Lower leg skin (tissue), 4 donors: Measurements from ENCODE around the gene BDP1. TPM values are rescaled to one million over a fixed set of nuclear protein-coding genes. Genes with fewer than 3 reads are reported as not detected.

Experiments
- DNase-seq, 2 donors: peaks; one replicate each; pipeline ENCODE4 v3.0.0-alpha.2; 2019; ENCODE audit warnings: low spot score in 2 of 2
- H3K4me3 ChIP-seq: fragments of 200-600 bp; sonication (generic); 2 replicates; pipeline ENCODE4 v1.5.1; 2017; ENCODE audit warnings: mild to moderate bottlenecking, low read depth; ENCODE audit not compliant: poor library complexity, severe bottlenecking
- CTCF ChIP-seq, 3 donors: fragments of 450-650 bp; IDR thresholded peaks; one replicate each; pipeline ENCODE4 v1.5.1; 2016; ENCODE audit warnings: antibody characterized with exemption in 3 of 3, mild to moderate bottlenecking in 3 of 3, moderate library complexity in 2 of 3
- POLR2A ChIP-seq, 2 donors: fragments of 450-650 bp; IDR thresholded peaks; one replicate each; pipeline ENCODE4 v1.6.1; 2016 to 2017; ENCODE audit warnings: antibody characterized with exemption in 2 of 2, mild to moderate bottlenecking in 1 of 2, moderate library complexity in 1 of 2
- WGBS, 2 donors: methylation state at CpG; one replicate each; pipeline ENCODE4 v1.1.5; 2018; 5-methylcytosine and 5-hydroxymethylcytosine counted together
- intact Hi-C: fragments of 100-400 bp; cut with DNase I; formaldehyde crosslinking; loops from one replicate; pipeline ENCODE4 v1.15.0; 2023; ENCODE audit warnings: low total_unique reads
- total RNA-seq, 4 donors: library from RNA; depleted of rRNA; stranded (reverse); fragments of >200 nt; gene quantifications; one replicate each; pipeline ENCODE4 v1.1.0, GENCODE V29; 2016

The BDP1 gene
- total RNA-seq, 4 donors from 2014 or later: 21.7 to 31.2 (median 25.0) TPM

- intact Hi-C loops: no loop called here
- WGBS, 2 donors: 68 to 69% methylated on average over 4 of the region's 4 CpGs
- TF ChIP-seq POLR2A (IDR thresholded peaks at IDR 0.05) (no peak), CTCF (IDR thresholded peaks at IDR 0.05) (no peak)
- H3K4me3 ChIP-seq: no peak overlapping the region
- no peak for DNase-seq
These were observed 127.6 kb downstream of the BDP1 start for GRCh38 chr5:71582945-71583584.

- intact Hi-C loops: no loop called here
- 81 to 86% methylated on average over 22 of the region's 22 CpGs for WGBS, 2 donors
- peak overlapping the region; percentile 46 for H3K4me3 ChIP-seq
- DNase-seq: no peak
- no peak for TF ChIP-seq POLR2A (IDR thresholded peaks at IDR 0.05)
These were observed 130.8 kb downstream of the BDP1 start for GRCh38 chr5:71586052-71586940.

GRCh38 chr5:71586941-71587765 lies 131.7 kb downstream of the BDP1 start, which contains the start of gene MCCC2:
TSS of gene MCCC2 (plus strand) at chr5:71587340. CDS start at chr5:71587426, 86 bp downstream.
- peak within 1 kb of the TSS; percentile 46 for H3K4me3 ChIP-seq
- DNase-seq: peak; percentile 96 to 100
- intact Hi-C loops: no loop called here
- 0 to 1% methylated on average over 32 to 39 of the region's 56 CpGs for WGBS, 2 donors
- TF ChIP-seq CTCF (IDR thresholded peaks at IDR 0.05) (no peak), POLR2A (IDR thresholded peaks at IDR 0.05) (no peak)

- WGBS, 2 donors: 64 to 69% methylated on average over 19 of the region's 19 CpGs
- intact Hi-C loops: no loop called here
- no peak for TF ChIP-seq CTCF (IDR thresholded peaks at IDR 0.05)
- no peak for TF ChIP-seq POLR2A (IDR thresholded peaks at IDR 0.05)
- DNase-seq: no peak
- peak overlapping the region; percentile 46 for H3K4me3 ChIP-seq
These were observed 132.5 kb downstream of the BDP1 start for GRCh38 chr5:71587766-71588532.

GRCh38 chr5:71588533-71588885 lies 133.1 kb downstream of the BDP1 start:
- H3K4me3 ChIP-seq: no peak overlapping the region
- TF ChIP-seq CTCF (IDR thresholded peaks at IDR 0.05) (no peak), POLR2A (IDR thresholded peaks at IDR 0.05) (no peak)
- intact Hi-C loops: no loop called here
- DNase-seq: no peak
- 90 to 94% methylated on average over 2 of the region's 2 CpGs for WGBS, 2 donors
